Thyroid gland (tissue), 4 donors: ENCODE data around the gene CPN2.

Source experiments
- POLR2A ChIP-seq, 2 donors: fragments of 450-650 bp; IDR thresholded peaks; one replicate each; pipeline ENCODE4 v1.6.1; 2017; ENCODE audit warnings: antibody characterized with exemption in 2 of 2, mild to moderate bottlenecking in 2 of 2, moderate library complexity in 1 of 2
- TF ChIP-seq, protein P1 (sequence below), 6 experiments: fragments of 200-600 bp in 3 of 6; fragments of 450-650 bp in 3 of 6; sonication (generic) in 3 of 6; IDR thresholded peaks; one replicate each; pipeline ENCODE4 v1.5.1; 2016 to 2019; ENCODE audit warnings: antibody characterized with exemption in 6 of 6, mild to moderate bottlenecking in 2 of 6, inconsistent platforms in 1 of 6, moderate library complexity in 1 of 6

DNA sequence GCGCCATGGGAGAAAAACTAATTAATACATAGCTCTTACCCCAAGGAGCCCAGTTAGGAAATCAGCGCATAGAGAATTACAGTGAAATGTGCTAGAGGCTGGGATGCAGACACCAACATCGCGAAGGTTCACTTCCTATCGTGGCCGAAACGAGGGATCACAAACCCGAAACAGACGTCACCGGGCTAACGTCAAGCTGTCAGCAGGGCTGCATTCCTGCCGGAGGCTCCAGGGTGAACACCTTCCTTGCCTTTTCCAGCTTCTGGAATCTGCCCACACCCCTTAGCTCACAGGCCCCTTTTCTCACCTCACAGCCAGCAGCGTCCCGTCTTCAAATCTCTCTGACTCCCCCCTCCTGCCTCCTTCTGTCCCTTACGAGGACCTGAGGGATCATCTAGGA is 34.9 kb upstream of the CPN2 start:
- TF ChIP-seq POLR2A (IDR thresholded peaks at IDR 0.05) = no peak
- TF ChIP-seq, protein P1, sequence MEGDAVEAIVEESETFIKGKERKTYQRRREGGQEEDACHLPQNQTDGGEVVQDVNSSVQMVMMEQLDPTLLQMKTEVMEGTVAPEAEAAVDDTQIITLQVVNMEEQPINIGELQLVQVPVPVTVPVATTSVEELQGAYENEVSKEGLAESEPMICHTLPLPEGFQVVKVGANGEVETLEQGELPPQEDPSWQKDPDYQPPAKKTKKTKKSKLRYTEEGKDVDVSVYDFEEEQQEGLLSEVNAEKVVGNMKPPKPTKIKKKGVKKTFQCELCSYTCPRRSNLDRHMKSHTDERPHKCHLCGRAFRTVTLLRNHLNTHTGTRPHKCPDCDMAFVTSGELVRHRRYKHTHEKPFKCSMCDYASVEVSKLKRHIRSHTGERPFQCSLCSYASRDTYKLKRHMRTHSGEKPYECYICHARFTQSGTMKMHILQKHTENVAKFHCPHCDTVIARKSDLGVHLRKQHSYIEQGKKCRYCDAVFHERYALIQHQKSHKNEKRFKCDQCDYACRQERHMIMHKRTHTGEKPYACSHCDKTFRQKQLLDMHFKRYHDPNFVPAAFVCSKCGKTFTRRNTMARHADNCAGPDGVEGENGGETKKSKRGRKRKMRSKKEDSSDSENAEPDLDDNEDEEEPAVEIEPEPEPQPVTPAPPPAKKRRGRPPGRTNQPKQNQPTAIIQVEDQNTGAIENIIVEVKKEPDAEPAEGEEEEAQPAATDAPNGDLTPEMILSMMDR (IDR thresholded peaks at IDR 0.05) = no peak
